HEK293 (cell line): Measurements from ENCODE around the gene CDK2AP2.

Experiments used
- ZEB2 ChIP-seq: fragments of 450-650 bp; formaldehyde crosslinking; IDR thresholded peaks from 2 replicates; pipeline ENCODE4 v1.5.1; 2016; ENCODE audit warnings: missing biosample characterization, missing genetic modification characterization
- ZNF175 ChIP-seq: fragments of 450-650 bp; formaldehyde crosslinking; IDR thresholded peaks from 2 replicates; pipeline ENCODE4 v1.5.1; 2016; ENCODE audit warnings: missing biosample characterization, missing genetic modification characterization
- ZNF416 ChIP-seq: fragments of 450-650 bp; formaldehyde crosslinking; IDR thresholded peaks from 2 replicates; pipeline ENCODE4 v1.5.1; 2016; ENCODE audit warnings: missing biosample characterization, missing genetic modification characterization
- ZNF747 ChIP-seq: fragments of 450-650 bp; formaldehyde crosslinking; IDR thresholded peaks from 2 replicates; pipeline ENCODE4 v1.5.1; 2016; ENCODE audit warnings: missing biosample characterization, missing genetic modification characterization
- ZNF830 ChIP-seq: fragments of 450-650 bp; IDR thresholded peaks from 2 replicates; pipeline ENCODE4 v1.5.0; 2018; ENCODE audit warnings: missing biosample characterization, missing genetic modification characterization, low read depth, mild to moderate bottlenecking, moderate library complexity
- TF ChIP-seq, protein P1 (sequence below): fragments of 450-650 bp; formaldehyde crosslinking; IDR thresholded peaks from 2 replicates; pipeline ENCODE4 v1.5.1; 2016; ENCODE audit warnings: missing biosample characterization, missing genetic modification characterization
- TF ChIP-seq, protein P2 (sequence below): fragments of 450-650 bp; formaldehyde crosslinking; IDR thresholded peaks from 2 replicates; pipeline ENCODE4 v1.5.1; 2017; ENCODE audit warnings: missing biosample characterization, missing genetic modification characterization

Gene CDK2AP2

DNA sequence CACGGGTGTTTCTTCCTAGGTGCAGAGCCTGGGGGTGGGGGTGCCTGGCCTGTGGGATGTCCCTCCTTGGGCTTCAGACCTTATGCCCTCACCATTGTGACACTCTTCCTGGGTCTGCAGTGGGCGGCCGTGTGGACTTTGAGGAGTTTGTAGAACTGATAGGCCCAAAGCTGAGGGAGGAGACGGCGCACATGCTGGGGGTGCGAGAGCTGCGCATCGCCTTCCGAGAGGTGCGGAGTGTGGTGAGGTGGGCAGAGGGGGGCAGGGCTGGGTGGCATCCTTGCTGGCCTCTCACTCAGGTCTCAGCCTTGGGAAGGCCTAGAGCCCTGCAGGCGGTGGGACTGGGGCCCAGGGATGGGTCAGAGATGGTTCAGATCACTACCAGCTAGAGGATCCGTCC lies 50.5 kb downstream of the CDK2AP2 start (continued):
- TF ChIP-seq, protein P1, sequence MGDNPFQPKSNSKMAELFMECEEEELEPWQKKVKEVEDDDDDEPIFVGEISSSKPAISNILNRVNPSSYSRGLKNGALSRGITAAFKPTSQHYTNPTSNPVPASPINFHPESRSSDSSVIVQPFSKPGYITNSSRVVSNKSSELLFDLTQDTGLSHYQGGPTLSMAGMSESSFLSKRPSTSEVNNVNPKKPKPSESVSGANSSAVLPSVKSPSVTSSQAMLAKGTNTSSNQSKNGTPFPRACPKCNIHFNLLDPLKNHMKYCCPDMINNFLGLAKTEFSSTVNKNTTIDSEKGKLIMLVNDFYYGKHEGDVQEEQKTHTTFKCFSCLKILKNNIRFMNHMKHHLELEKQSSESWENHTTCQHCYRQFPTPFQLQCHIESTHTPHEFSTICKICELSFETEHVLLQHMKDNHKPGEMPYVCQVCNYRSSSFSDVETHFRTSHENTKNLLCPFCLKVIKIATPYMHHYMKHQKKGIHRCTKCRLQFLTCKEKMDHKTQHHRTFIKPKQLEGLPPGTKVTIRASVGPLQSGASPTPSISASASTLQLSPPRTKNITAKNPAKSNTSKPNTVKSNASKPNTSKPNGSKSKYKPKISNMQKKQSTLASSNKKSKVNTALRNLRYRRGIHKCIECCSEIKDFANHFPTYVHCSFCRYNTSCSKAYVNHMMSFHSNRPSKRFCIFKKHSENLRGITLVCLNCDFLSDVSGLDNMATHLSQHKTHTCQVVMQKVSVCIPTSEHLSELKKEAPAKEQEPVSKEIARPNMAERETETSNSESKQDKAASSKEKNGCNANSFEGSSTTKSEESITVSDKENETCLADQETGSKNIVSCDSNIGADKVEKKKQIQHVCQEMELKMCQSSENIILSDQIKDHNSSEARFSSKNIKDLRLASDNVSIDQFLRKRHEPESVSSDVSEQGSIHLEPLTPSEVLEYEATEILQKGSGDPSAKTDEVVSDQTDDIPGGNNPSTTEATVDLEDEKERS (tag by site-specific recombination), result no peak
- TF ChIP-seq ZNF747 (tag by site-specific recombination), result no peak
- no peak for TF ChIP-seq ZEB2 (tag by site-specific recombination)
- no peak for TF ChIP-seq ZNF830
- TF ChIP-seq, protein P2, sequence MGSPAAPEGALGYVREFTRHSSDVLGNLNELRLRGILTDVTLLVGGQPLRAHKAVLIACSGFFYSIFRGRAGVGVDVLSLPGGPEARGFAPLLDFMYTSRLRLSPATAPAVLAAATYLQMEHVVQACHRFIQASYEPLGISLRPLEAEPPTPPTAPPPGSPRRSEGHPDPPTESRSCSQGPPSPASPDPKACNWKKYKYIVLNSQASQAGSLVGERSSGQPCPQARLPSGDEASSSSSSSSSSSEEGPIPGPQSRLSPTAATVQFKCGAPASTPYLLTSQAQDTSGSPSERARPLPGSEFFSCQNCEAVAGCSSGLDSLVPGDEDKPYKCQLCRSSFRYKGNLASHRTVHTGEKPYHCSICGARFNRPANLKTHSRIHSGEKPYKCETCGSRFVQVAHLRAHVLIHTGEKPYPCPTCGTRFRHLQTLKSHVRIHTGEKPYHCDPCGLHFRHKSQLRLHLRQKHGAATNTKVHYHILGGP (tag by site-specific recombination), result no peak
- no peak for TF ChIP-seq ZNF175 (tag by site-specific recombination)
- TF ChIP-seq ZNF416, result no peak
- TF ChIP-seq, all 188 proteins: peak for 0
